ENCODE results near the gene CLCN2.

DNA sequence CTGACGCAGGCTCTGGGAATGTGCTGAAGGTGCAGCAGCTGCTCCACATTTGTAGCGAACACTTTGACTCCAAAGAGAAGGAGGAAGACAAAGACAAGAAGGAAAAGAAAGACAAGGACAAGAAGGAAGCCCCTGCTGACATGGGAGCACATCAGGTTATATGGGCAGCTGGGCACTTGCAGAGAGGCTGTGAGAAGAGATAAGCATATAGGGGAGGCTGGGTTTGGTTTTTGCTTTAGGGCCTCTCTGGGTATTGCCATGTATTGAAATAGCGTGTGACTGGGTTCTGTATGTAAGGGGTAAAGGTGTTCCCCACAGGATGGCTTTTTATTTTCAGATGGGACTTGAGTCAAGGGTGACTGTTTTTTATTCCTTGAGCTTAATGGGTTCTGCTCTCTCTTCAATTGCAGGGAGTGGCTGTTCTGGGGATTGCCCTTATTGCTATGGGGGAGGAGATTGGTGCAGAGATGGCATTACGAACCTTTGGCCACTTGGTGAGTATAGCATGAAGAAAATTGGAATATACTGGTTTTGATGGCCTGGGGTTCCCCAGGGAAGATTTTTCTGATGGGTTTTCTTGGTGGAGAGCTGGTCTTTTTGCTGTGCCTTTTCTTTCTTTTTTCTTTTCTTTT, 54.9 kb downstream of the CLCN2 start:
- no peak for TF ChIP-seq EZH2 (IDR thresholded peaks at IDR 0.05; ENCODE audit: insufficient read depth, low read length)
- TF ChIP-seq, protein P1, sequence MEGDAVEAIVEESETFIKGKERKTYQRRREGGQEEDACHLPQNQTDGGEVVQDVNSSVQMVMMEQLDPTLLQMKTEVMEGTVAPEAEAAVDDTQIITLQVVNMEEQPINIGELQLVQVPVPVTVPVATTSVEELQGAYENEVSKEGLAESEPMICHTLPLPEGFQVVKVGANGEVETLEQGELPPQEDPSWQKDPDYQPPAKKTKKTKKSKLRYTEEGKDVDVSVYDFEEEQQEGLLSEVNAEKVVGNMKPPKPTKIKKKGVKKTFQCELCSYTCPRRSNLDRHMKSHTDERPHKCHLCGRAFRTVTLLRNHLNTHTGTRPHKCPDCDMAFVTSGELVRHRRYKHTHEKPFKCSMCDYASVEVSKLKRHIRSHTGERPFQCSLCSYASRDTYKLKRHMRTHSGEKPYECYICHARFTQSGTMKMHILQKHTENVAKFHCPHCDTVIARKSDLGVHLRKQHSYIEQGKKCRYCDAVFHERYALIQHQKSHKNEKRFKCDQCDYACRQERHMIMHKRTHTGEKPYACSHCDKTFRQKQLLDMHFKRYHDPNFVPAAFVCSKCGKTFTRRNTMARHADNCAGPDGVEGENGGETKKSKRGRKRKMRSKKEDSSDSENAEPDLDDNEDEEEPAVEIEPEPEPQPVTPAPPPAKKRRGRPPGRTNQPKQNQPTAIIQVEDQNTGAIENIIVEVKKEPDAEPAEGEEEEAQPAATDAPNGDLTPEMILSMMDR (IDR thresholded peaks at IDR 0.05; ENCODE audit: insufficient read depth, low read depth, low read length): no peak

Data from astrocyte (in vitro differentiated cells and primary cell).